HepG2 (cell line): ENCODE results near the gene DHRS9. TPM values are rescaled to one million over a fixed set of nuclear protein-coding genes. Genes with fewer than 3 reads are reported as not detected.

Experiments used
- ATAC-seq: fragments of 200-7000 bp; cut with Tn5 transposase; 3 replicates; pipeline ENCODE4 v1.9.1; 2020; ENCODE audit warnings: mild to moderate bottlenecking, moderate library complexity
- BruUV-seq: library from RNA; stranded (reverse); fragments of 400-500 nt; replicated peaks from 2 replicates; lab custom pipeline; 2021; lab: Mats Ljungman, UMichigan
- CTCF ChIA-PET: fragments of 300-600 bp; formaldehyde crosslinking; extraction: SDS; loops from one replicate; lab custom pipeline; 2021; ENCODE audit warnings: low total read pairs, inconsistent platforms, low intra/inter-chr PET ratio; lab: Yijun Ruan, JAX
- POLR2A ChIA-PET: fragments of 350-600 bp; sonication (Branson Sonifier 250); formaldehyde crosslinking; loops from one replicate; lab custom pipeline; 2020; ENCODE audit warnings: antibody characterized with exemption, inconsistent platforms; lab: Yijun Ruan, JAX
- DNase-seq: peaks from one replicate; pipeline ENCODE4 v3.0.0-alpha.2; 2015; ENCODE audit warnings: low spot score
- FAIRE-seq: peaks from 3 replicates; lab custom pipeline; 2011; peaks lifted over from hg19 to GRCh38; lab: Jason Lieb, UNC
- H2AFZ ChIP-seq: one replicate; pipeline ENCODE4 v1.6.1; 2011; ENCODE audit warnings: low read length, inconsistent platforms
- H3K27ac ChIP-seq: fragments of 300-600 bp; 3 replicates; pipeline ENCODE4 v1.8.0; 2011; ENCODE audit warnings: mixed run types, mild to moderate bottlenecking, mixed read lengths, low read length, inconsistent platforms; ENCODE audit not compliant: insufficient read depth; ENCODE audit errors: extremely low read length
- H3K27me3 ChIP-seq, 2 experiments: fragments of 200-600 bp in 1 of 2; 2 replicates in 1 of 2; 3 replicates in 1 of 2; pipeline versions ENCODE4 v1.6.0 to v1.8.0; 2011; ENCODE audit warnings: low read length in 2 of 2, mild to moderate bottlenecking in 2 of 2, moderate library complexity in 2 of 2, inconsistent platforms in 1 of 2; ENCODE audit not compliant: insufficient read depth in 2 of 2, control insufficient read depth in 1 of 2
- H3K36me3 ChIP-seq, 2 experiments: fragments of 200-600 bp in 1 of 2; replicated peaks in 1 of 2; 2 replicates in 1 of 2; 3 replicates in 1 of 2; pipeline versions ENCODE4 v1.5.1 to v1.8.0; 2011; ENCODE audit warnings: low read length in 2 of 2, inconsistent platforms in 1 of 2; ENCODE audit not compliant: insufficient read depth in 2 of 2, control insufficient read depth in 1 of 2
- H3K4me1 ChIP-seq: 2 replicates; pipeline ENCODE4 v1.5.1; 2012; ENCODE audit warnings: low read length, inconsistent platforms; ENCODE audit not compliant: insufficient read depth
- H3K4me2 ChIP-seq: 2 replicates; pipeline ENCODE4 v1.6.0; 2011; ENCODE audit warnings: low read depth, low read length, inconsistent platforms
- H3K4me3 ChIP-seq, 3 experiments: fragments of 200-600 bp in 1 of 3; sonication (generic), shearing (Covaris generic) in 1 of 3; replicated peaks in 1 of 3; 2 replicates each; pipeline ENCODE4 v1.5.1; 2011 to 2016; ENCODE audit warnings: low read length in 3 of 3, inconsistent platforms in 2 of 3, low read depth in 2 of 3, mild to moderate bottlenecking in 2 of 3, control low read depth in 1 of 3, mixed read lengths in 1 of 3; ENCODE audit not compliant: insufficient read depth in 1 of 3
- H3K79me2 ChIP-seq: one replicate; pipeline ENCODE4 v1.6.1; 2011; ENCODE audit warnings: low read length, inconsistent platforms; ENCODE audit not compliant: insufficient read depth
- H3K9ac ChIP-seq: 2 replicates; pipeline ENCODE4 v1.6.0; 2011; ENCODE audit warnings: mild to moderate bottlenecking, low read depth, low read length, inconsistent platforms; ENCODE audit not compliant: insufficient read depth
- H3K9me3 ChIP-seq: 2 replicates; pipeline ENCODE4 v1.5.1; 2012; ENCODE audit warnings: mild to moderate bottlenecking, low read length
- H4K20me1 ChIP-seq: 2 replicates; pipeline ENCODE4 v1.6.0; 2011; ENCODE audit warnings: inconsistent platforms, mild to moderate bottlenecking, low read length, moderate library complexity; ENCODE audit not compliant: insufficient read depth
- CBX2 ChIP-seq, 2 experiments: fragments of 200-600 bp in 1 of 2; sonication (generic); formaldehyde crosslinking in 1 of 2; IDR thresholded peaks; 2 replicates each; pipeline versions ENCODE4 v1.7.0 to v1.8.1; 2018 to 2022; ENCODE audit warnings: low read depth in 2 of 2, low read length in 1 of 2, mild to moderate bottlenecking in 1 of 2, missing genetic modification reagents in 1 of 2
- PITX1 ChIP-seq: sonication (generic); formaldehyde crosslinking; IDR thresholded peaks from 2 replicates; pipeline ENCODE4 v1.5.1; 2020; ENCODE audit warnings: mild to moderate bottlenecking, missing genetic modification reagents
- RAD21 ChIP-seq: fragments of 450-650 bp; formaldehyde crosslinking; IDR thresholded peaks from 2 replicates; pipeline ENCODE4 v1.5.0; 2020; ENCODE audit warnings: mild to moderate bottlenecking
- SMARCC2 ChIP-seq: fragments of 450-650 bp; IDR thresholded peaks from 2 replicates; pipeline ENCODE4 v1.6.1; 2017; ENCODE audit warnings: antibody characterized with exemption, mild to moderate bottlenecking
- SMC3 ChIP-seq: IDR thresholded peaks from 2 replicates; pipeline ENCODE4 v1.6.1; 2011; ENCODE audit warnings: low read length, improper control_type of control experiment
- STAG1 ChIP-seq: sonication (generic); formaldehyde crosslinking; IDR thresholded peaks from 2 replicates; pipeline ENCODE4 v1.4.0; 2020; ENCODE audit warnings: missing genetic modification reagents
- TAF15 ChIP-seq: fragments of 200-400 bp; formaldehyde crosslinking; IDR thresholded peaks from one replicate; pipeline ENCODE4 v1.6.1; 2018; ENCODE audit warnings: mild to moderate bottlenecking, low read depth, low read length; ENCODE audit not compliant: poor library complexity, severe bottlenecking
- TARDBP ChIP-seq: sonication (generic); formaldehyde crosslinking; IDR thresholded peaks from 2 replicates; pipeline ENCODE4 v1.8.0; 2022; ENCODE audit warnings: mild to moderate bottlenecking, missing genetic modification reagents
- WGBS: methylation state at CpG from one replicate; pipeline ENCODE4 v1.1.6; 2017; ENCODE audit warnings: low lambda C conversion rate; 5-methylcytosine and 5-hydroxymethylcytosine counted together
- in situ Hi-C: cut with HindIII; loops from 2 replicates; pipeline ENCODE4 v1.10.0; 2017; ENCODE audit warnings: low pct_unique_long_range_greater_than_20kb; ENCODE audit not compliant: extremely low pct_ligation_motif_present
- intact Hi-C: fragments of 100-400 bp; cut with micrococcal nuclease; formaldehyde crosslinking; loops from one replicate; pipeline ENCODE4 v1.10.0; 2022; ENCODE audit not compliant: unreplicated experiment
- polyA plus RNA-seq, 8 experiments: library from polyadenylated mRNA; depleted of rRNA in 3 of 8; stranded (reverse) in 7 of 8; unstranded in 1 of 8; fragments of >200 nt; fragmentation: Illumina TruSeq in 4 of 8; extraction: Trizol in 4 of 8; gene quantifications; 2 replicates each; pipeline versions ENCODE4 v1.2.1 to v1.2.3, GENCODE V29; 2011 to 2016; ENCODE audit warnings: low read depth in 4 of 8, missing spikeins in 1 of 8, mixed read lengths in 1 of 8; ENCODE audit not compliant: insufficient read depth in 1 of 8
- total RNA-seq, 5 experiments: library from RNA; depleted of rRNA; stranded (reverse); fragments of >200 nt; fragmentation: Illumina TruSeq; extraction: Trizol; gene quantifications; 2 replicates each; pipeline ENCODE4 v1.2.3, GENCODE V29; 2016; ENCODE audit warnings: low read depth in 1 of 5
- TF ChIP-seq, protein P1 (sequence below): sonication (generic); formaldehyde crosslinking; IDR thresholded peaks from 2 replicates; pipeline ENCODE4 v1.9.0; 2022; ENCODE audit warnings: missing genetic modification reagents, mild to moderate bottlenecking, borderline replicate concordance
- TF ChIP-seq, protein P2 (sequence below): sonication (generic); formaldehyde crosslinking; IDR thresholded peaks from 2 replicates; pipeline ENCODE4 v1.5.0; 2020; ENCODE audit warnings: mild to moderate bottlenecking, missing genetic modification reagents, moderate library complexity

The DHRS9 gene
- total and polyA plus RNA-seq, 2 of the 13 experiments (the other 11 are each of a cell fraction or from before 2014, with no cell fraction given) = not detected

DNA sequence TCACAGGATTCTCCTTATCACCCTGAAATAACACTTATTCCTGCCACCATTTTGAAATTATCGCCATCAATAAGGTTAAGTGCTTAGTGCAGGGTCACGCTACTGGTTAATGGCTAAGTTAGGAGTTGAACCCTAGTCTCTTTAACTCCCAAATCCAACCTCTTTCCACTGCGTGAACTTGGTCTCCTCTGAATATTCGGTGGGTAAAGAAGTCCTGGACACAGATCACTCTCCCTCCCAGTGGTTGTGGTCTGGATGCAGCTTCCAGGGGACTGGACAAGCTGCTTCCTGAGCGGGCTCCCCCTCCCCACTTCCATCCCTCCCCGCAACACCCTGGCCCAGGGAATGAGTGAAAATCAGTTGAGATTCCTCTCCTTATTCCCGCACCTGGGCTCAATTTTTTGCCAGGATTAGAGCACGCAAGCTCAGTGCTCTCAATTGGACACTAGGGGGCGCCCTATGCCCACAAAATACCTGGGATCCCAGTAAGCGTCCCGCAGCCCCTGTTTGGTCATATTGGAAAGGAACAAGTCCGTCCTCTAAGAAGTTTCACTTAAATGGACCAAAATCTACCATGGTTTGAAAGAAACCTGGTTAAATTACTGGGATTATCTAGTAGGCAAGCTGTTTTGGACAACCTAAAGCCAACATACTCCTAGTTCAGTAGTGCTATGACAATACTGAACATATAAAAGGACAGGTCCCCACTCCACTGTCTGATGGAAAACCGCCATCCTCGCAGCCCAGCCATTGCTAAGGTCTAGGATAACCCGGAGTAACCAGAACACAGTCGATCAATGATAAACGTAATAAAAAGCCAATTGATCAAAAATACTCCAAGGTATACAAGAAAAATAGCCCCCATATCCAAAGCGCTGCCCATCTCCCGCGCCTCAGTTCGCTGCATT is 40.4 kb downstream of the DHRS9 start:
- intact Hi-C loops = loop anchor here (1.0 to 5.0 kb wide), 5 partner anchors 23 to 288 kb away; no protein-coding TSS in a partner anchor
- H3K4me3 ChIP-seq = no peak overlapping the region
- POLR2A ChIA-PET = no interaction called here
- no TSS peak for BruUV-seq
- H3K9me3 ChIP-seq = no peaks in the 10 kb centered on the region
- DNase-seq (peak; percentile 73), FAIRE-seq (peak; percentile 82), ATAC-seq (peak; percentile 98)
- H4K20me1 ChIP-seq = no peaks in the 10 kb centered on the region
- no peaks in the 10 kb centered on the region for H3K4me1 ChIP-seq
- no peaks in the 10 kb centered on the region for H3K36me3 ChIP-seq
- no peak overlapping the region for H3K27ac ChIP-seq
- in situ Hi-C loops = loop anchor here (5.0 kb wide), 2 partner anchors 33 to 288 kb away; no protein-coding TSS in a partner anchor
- 26% methylated on average over 21 of the region's 21 CpGs for WGBS
- no peak overlapping the region for H2AFZ ChIP-seq
- no peak overlapping the region for H3K9ac ChIP-seq
- TF ChIP-seq, protein P1, sequence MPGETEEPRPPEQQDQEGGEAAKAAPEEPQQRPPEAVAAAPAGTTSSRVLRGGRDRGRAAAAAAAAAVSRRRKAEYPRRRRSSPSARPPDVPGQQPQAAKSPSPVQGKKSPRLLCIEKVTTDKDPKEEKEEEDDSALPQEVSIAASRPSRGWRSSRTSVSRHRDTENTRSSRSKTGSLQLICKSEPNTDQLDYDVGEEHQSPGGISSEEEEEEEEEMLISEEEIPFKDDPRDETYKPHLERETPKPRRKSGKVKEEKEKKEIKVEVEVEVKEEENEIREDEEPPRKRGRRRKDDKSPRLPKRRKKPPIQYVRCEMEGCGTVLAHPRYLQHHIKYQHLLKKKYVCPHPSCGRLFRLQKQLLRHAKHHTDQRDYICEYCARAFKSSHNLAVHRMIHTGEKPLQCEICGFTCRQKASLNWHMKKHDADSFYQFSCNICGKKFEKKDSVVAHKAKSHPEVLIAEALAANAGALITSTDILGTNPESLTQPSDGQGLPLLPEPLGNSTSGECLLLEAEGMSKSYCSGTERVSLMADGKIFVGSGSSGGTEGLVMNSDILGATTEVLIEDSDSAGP (CRISPR knock-in tag) = no peak
- TF ChIP-seq TAF15 (no peak), CBX2 (IDR thresholded peaks at IDR 0.05; ENCODE audit: low read depth, low read length) (no peak), CBX2 (CRISPR knock-in tag; IDR thresholded peaks at IDR 0.05; ENCODE audit: low read depth) (no peak), SMARCC2 (peak; percentile 29; the same call in 1 of the 2 replicates), RAD21 (CRISPR knock-in tag) (peak; percentile 85), SMC3 (peak; percentile 84), STAG1 (CRISPR knock-in tag) (peak; percentile 84), TARDBP (CRISPR knock-in tag) (no peak), PITX1 (CRISPR knock-in tag) (peak; percentile 44; the same call in 1 of the 2 replicates)
- TF ChIP-seq, protein P2, sequence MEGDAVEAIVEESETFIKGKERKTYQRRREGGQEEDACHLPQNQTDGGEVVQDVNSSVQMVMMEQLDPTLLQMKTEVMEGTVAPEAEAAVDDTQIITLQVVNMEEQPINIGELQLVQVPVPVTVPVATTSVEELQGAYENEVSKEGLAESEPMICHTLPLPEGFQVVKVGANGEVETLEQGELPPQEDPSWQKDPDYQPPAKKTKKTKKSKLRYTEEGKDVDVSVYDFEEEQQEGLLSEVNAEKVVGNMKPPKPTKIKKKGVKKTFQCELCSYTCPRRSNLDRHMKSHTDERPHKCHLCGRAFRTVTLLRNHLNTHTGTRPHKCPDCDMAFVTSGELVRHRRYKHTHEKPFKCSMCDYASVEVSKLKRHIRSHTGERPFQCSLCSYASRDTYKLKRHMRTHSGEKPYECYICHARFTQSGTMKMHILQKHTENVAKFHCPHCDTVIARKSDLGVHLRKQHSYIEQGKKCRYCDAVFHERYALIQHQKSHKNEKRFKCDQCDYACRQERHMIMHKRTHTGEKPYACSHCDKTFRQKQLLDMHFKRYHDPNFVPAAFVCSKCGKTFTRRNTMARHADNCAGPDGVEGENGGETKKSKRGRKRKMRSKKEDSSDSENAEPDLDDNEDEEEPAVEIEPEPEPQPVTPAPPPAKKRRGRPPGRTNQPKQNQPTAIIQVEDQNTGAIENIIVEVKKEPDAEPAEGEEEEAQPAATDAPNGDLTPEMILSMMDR (CRISPR knock-in tag) = peak; percentile 92
- H3K27me3 ChIP-seq = peaks cover 4 to 20% of the 10 kb centered on the region in 2 experiments; a peak in 3 of 5 replicates
- CTCF ChIA-PET = interaction anchor here (1.2 to 3.2 kb wide), 4 partner anchors 22 to 167 kb away, joined by 3 to 32 read pairs (median 11); no protein-coding TSS in a partner anchor
- H3K4me2 ChIP-seq = no peak overlapping the region
- H3K79me2 ChIP-seq = no peaks in the 10 kb centered on the region
